SKM-1 treated with dmso at 0.1 percent for 144 hours (cell line): Measurements from ENCODE around the gene SFTPA2.
A peak's percentile ranks its signal among the peaks of the same experiment; 100 is the strongest.
"Not testable (repeated sequence)": the region's sequence is repeated elsewhere in the genome, so short reads cannot be mapped to it uniquely, and the experiment has no call there.

ENCODE experiments used
- DNase-seq: peaks from one replicate; lab custom pipeline; 2025; ENCODE audit not compliant: unreplicated experiment; lab: John Stamatoyannopoulos, UW

SFTPA2 gene

DNA sequence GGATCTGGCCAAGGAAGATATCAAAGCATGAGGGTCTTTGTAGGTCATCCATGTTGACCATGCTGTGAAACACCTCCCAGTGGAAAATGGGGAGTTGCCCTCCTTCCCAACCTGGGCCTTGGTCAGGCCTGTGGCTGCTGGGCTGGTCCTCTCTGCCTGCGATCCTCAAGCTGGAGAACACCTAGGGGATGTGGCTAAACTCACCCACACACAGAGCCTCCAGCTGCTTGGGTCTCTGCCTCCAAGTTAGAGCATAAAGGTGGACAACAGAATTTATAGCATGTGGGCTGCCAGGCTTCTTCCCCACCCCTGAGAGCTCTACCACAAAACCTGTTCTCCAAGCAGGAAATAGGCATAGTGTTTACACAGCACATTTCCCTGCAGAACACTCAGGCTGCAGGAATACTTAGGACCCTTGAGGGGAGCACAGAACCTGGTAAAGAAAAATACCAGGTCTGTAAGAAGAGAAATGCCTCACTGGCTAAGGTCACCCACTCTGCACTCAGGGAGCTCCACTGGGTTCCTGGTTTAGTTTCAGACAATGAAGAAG, at the start of gene SFTPA2:
Gene SFTPA2 (minus strand): TSS at position 248 of the 550 bp plus-strand sequence. CDS start 924 bp downstream, outside the sequence.
- DNase-seq: no peak

DNA sequence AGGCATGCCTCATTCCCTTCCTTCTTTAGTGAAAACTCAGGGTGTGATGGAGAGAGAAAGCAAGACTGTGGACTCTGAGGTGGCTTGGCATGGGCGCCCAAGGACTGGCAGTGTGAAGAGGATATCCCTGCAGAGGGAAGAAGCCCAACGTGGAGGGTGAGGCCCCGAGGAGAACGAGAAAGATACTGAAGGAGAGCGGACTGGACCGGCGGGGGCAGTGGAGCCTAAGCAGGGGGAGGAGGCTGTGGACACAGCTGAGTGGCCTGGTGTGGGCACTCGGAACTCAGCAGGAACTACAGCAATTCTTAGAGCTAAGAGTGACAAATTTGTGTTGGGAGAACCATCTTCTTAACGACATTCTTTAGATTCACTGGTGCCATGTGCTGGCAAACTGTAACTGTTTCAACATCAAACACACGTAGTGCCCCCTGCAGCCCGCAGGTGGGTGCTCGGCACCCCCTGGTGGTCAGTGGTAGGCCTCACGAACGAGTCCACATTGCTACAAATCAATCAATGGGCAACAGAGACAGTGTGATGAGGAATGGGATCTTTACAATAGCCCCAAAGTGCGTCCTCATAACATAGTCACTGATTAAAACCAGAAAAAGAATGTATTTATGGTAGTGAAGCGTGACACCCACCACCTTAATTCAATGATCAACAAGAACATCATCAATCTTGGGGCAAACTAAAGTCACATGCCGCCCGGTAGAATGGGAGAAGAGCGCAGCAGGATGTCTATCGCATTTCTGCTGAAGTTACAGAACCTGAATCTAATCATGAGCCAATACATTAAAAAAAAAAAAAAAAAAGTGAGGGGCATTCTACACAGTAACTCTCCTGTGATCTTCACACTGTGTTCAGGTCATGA, 48.5 kb upstream of the SFTPA2 start:
- no peak for DNase-seq

DNA sequence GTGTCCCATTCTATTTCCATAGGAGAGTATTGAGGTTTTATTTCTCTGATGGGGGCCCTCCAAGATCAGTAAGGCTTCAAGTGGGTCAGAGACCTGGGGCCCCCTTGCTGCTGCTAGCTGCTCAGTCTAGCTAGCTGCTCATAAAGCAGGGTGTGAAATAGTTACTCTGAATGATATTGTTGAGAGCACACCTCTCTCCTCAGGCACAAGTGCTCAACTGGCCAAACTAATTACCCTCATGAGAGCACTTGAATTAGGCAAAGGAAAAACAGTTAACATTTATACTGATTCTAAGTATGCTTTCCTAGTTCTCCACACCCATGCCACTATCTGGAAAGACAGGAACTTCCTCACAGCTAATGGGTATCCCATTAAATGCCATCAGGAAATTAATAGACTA, 45.1 kb upstream of the SFTPA2 start:
- DNase-seq: no peak

DNA sequence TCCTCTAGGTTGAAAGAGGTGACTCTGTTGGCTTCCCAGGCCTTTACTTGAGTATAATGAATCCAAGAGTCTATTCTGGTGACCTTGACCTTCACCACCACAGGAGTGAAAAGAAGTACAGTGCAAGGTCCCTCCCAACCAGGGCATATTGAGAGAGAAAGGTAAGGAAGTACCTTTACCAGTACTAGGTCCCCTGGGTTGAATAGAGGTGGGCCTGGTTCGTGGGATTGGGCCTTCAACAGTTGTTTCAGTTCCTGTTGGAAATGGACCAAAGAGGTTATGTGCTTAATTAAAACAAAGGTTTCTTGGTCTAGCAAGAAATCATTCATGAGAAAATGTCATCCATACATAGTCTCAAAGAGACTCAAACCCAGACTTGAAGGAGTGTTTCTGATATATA, 44.1 kb upstream of the SFTPA2 start:
- DNase-seq: no peak

DNA sequence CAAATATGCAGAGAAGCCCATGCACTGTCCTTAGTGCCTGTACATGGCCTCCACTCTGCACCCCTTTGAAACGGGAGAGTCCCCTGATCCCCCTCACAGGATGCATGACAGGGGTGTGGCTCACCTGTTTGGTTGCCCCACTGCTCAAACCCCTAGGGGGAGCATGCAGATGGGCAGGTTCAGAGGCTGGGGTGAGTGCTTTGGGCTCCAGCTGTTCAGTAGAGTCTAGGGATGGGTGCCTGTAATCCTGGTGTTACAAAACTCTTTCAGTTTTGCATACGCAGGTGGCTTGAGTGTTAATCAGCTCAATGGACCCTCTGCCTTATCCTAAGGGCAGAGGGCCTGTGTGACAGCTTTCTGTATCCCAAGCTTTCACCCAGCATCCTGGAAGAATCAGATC, 42.7 kb upstream of the SFTPA2 start:
- DNase-seq: no peak

DNA sequence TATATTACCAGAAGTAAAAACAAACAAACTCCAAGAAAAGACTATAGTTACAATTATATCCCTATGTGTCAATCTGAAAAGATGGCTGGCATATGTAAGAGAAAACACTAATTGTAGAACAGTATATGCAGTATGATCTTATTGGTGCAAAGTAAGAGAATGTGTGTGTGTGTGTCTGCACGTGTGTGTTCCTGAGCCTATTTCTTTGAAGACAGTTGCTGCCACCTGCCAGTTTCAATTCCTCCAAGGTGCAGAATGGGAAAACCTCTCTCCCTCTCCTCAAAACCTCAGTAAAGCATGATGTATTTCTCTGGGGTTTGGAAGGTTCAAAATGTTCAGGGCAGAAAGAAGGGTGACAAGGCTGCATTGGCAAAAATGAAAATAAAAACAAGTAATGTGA, 41.7 kb upstream of the SFTPA2 start:
- no peak for DNase-seq

DNA sequence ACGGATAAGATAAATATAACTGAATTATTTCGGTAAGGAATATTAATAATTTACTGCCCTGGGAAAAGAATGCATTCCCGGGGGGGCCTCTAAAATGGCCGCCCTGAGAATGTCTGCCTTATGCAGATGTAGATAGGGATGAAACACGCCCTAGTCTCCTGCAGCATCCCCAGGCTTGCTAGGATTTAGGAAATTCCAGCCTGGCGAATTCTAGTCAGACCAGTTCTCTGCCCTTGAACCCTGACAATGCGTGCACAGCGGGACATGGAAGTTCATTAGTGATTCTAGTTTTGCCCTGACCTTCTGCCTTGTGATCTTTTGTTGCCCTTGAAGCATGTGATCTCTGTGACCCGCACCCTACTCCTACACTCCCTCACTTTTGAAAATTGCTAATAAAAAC, 39.4 kb upstream of the SFTPA2 start:
- not testable (repeated sequence) for DNase-seq

DNA sequence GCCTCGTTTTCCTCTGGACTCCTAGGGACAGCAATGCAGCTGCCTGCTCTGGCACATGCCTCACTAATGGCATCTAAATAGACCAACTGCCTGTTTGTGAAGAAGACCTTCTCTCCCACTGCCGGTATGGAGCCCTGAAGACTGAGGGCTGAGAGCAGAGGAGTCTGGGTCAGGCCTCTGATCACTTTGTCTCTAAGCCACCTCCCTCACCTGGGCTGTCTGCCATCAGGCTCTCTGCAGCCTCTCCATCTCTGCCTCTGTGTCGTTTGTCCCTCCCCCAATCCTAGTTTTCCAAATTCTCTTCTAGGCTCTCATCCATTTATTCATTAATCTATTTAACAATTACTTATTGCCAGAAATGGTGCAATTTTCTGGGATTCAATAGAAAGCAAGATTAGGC, 35.3 kb upstream of the SFTPA2 start:
- no peak for DNase-seq

DNA sequence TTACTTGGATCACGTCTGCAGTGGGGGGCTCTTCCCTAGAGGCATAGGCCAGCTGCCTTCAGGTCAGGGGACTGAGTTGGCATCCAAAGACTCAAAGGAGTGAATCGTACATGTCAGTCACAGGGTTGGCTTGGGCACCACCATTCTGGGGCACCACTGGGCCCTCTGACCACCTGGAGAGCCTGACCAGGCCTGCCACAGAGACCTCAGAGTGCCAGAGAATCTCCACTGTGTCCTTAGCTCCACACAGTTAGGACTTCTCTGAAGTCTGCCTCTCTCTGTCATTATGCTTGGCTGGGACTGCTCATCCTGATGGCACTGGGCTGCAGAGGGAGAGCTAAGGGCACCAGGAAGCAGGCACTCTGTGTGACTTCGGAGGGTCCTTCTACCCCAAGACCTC, 34.4 kb upstream of the SFTPA2 start:
- DNase-seq: not testable (repeated sequence)

DNA sequence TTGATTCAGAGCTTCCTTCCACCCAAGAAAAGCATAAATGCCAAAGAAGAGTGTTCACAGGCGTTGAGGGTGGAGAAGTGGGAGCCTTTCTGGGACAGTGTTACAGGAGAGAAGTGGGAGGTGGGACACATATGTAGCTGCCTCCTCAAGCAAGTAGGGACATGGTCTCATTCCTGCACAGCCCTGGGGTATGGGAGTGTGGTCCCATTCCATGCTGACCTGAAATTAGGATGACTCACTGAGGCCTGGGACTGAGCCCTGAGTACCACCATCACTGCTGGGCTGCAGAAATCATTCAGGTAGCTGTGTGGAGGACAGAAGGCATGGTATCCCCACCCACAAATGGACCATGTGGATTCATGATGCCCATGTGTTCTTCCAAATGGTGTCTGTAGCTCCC, 33.2 kb upstream of the SFTPA2 start:
- DNase-seq: no peak

DNA sequence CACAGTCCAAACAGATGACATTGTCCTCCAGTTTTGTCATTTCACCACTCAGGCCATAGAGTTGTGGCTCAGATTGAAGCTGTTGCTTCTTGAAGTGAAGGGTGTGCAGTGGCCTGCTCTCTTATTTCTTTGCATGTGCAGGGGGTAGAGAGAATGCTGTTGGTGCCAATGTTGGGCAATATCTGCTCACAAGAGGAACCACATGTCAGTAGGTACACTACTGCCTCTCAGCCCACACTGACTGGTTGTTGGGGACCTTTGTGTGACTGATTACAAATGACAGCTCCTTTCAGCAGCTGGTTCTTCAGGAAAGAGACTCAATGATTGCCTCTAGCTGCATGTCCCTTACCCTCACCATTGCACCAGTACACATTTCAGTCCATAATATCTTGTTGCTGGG, 28.6 kb upstream of the SFTPA2 start:
- DNase-seq: no peak

DNA sequence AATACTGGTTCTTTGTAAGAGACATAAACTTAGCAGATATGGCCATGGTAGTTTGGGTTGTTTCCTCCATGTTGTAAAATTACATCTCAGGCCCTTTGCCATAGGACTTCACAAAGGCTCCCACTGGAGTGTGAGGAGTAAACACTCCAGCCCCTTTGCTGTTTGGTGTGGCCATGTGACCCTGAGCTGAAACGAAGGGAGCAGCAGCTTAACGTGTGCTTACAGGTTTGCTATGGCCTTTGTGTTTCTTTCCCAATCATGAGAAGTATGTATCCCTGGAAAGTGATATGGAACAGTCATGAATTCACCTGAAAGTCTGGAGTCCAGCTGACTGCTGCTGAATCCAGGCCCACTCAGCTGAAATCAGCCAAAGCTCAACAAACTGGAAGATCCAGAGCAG, 26.7 kb upstream of the SFTPA2 start:
- no peak for DNase-seq

DNA sequence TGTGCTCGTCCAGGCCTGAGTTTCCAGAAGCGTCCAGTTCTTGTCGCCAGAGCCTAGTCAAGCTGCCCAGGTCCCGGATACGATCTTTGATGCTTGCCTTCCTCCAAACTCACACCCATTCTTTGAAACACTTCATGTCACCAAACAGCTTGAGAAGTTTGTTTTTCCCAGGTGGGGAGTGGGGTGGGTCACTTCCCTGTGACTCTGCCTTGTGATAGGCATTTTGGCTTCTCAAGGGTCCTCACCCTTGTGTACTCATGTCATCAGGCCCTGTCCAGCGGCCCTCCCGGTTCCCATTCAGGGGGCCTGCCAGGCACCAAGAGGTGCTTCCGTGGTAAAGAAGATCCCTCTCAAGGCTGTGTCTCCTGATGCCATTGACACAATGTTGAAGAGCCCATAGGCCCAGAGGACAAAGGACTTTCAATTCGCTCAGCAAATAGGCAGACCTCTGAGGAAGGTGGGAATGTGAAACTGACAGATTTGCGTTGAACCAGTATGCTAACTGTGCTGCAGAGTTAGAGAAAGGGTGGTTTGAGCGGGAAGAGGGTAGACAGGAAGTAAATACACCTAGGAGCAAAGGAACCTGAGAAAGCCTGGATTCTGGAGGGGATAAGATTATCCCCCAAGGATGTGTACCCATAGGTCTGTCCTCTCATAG, 25.8 kb upstream of the SFTPA2 start:
- DNase-seq: no peak

DNA sequence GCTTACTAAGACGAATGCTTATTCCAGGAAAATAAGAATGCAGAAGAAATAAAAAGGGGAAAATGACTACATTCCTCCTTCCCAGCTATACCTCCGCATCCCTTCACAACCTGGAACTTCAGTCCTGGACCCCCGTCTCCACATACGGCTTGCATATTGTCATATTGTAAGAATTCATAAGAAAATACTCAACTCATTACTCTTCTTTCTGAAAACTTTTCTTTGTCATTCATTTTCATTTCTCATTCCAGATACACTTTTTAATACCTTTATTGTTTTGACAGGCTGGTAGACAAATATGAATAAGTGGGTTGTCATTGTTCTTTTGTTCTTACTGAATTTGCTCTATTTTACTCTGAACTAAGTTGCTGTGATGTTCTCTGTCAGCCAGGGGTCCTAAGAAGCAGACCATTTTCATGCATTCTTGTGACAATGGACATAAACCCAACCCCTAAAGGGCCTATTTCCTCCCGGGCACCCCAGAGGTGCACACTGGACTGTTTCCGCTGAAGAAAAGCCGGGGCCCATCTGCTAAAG, 23.3 kb upstream of the SFTPA2 start:
- no peak for DNase-seq

DNA sequence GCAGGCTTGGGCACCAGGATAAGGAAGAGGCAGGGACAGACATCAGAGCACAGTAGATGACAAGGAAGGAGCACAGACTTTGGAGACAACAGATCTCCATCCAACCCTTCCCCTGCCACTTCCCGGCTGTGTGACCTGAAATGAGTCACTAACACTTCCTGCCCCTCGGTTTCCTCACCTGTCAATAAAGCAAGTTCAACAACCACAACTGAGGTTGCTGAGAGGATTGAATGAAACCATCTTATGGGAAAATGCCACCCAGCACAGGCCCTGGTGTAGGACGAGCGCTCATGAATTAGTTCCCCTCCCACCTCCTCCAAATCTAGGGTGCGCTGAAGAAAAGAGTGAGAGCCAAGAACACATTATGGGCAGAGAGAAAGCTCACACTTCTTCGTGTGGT, 22.7 kb upstream of the SFTPA2 start:
- not testable (repeated sequence) for DNase-seq

DNA sequence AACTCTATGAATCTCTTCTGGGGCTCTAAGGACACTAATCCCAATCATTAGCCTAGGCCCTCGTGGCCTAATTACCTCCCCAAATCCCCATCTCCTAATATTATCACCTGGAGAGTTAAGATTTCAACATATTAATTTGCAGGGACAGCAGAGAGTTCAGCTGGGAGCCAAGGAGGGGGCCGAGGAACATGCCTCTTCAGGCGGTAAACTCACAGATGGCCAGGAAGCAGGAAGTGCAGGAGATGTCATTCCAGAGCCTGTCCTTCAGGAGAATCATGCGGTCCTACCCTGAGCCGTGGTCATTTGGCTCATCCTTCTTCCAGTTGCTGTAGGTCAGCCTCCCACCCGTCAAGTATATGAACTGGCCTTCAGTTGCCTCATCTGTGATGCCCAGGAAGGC, 21.9 kb upstream of the SFTPA2 start:
- no peak for DNase-seq

DNA sequence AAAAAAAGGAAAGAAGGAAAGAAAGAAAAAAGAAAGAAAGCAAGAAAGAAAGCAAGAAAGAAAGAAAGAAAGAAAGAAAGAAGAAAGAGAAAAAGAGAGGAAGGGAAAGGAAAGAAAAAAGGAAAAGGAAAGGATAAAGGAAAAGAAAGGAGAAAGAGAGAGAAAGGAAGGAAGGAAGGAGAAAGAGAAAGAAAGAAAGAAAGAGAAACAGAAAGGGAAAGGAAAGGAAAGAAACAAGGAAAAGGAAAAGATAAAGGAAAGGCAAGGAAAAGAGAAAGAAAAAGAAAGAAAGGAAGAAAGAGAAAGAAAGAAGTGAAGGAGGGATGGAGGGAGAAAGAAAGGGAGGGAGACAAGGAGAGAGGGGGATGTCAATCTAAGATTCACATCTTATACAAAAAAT, 20.8 kb upstream of the SFTPA2 start:
- no peak for DNase-seq

DNA sequence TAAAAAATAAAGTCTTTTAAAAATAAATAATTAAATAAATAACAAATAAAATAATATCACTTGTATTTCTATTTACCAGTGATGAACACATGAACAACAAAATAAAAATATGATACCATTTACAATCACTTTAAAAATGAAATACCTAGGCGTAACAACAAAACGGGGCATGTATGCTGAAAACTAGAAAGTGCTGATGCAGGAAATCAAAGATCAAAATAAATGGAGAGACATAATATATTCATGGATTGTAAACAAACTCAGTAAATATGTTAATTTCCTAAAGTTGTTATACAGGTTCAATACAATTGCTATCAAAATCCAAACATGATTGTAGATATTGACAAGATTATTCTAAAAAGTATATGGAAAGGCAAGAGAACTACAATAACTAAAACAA, 19.2 kb upstream of the SFTPA2 start:
- no peak for DNase-seq

DNA sequence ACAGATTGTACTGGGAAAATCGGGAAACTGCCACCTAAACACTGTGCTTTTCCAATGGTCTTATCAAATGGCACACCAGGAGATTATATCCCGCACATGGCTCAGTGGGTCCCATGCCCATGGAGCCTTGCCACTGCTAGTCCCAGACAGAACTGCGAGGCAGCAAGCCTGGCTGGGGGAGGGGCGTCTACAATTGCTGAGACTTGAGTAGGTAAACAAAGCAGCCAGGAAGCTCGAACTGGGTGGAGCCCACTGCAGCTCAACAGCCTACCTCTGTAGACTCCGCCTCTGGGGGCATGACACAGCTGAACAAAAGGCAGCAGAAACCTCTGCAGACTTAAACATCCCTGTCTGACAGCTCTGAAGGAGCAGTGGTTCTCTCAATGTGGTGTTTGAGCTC, 10.4 kb upstream of the SFTPA2 start:
- DNase-seq: not testable (repeated sequence)

DNA sequence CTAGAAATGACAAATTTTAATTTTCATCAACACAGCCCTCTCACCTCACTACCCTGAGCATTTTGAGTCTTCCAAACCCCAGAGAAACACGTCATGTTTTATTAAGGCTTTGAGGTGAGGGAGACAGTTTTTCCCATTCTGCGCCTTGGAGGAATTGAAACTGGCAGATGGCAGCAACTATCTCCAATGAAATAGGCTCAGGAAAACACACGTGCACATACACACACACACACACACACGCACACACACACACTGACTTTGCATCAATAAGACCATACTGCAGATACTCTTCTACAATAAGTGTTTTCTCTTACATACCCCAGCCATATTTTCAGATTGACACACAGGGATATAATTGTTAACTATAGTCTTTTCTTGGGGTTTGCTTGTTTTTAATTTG, 3.2 kb upstream of the SFTPA2 start:
- DNase-seq: no peak

DNA sequence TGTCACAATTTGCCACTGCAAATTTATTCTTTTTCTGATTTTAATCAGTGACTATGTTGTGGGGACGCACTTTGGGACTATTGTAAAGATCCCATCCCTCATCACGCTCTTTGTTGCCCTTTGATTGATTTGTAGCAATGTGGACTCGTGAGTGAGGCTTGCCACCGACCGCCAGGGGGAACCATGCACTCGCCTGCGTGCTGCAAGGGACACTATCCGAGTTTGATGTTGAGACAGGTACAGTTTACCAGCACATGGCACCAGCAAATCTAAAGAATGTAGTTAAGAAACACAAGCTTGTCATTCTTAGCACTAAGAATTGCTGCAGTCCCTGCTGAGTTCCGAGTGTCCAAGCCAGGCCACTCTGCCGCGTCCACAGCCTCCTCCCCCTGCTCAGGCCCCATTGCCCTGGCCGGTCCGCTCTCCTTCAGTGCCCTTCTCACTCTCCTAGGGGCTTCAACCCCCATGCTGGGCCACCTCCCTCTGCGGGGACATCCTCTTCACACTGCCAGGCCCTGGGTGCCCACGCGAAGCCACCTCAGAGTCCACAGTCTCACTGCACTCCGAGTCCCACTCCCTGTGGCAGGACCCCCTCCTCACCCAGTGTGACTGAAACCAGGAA, 2.0 kb upstream of the SFTPA2 start:
- DNase-seq: peak; percentile 39

DNA sequence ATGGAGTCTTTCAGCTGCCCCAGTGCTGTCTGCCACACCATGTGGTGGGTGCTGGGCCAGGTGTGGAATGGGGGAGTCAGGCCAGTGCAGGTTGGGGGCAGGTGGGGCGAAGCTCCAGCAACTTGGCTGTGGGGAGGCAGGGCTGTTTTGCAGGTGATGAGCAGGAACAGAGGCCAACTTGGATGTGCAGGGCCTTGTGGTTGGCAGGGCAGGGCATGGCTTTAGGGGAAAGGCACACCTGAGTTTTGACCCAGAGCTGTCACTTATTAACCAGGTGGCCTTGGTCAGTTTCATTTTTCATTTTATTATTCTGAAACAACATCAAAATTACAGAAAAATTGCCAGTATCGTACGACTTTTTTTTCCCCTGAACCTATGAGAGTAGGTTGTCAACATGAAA, 1.1 kb upstream of the SFTPA2 start:
- no peak for DNase-seq
